ENCODE data around the gene TMEM145.

Gene TMEM145

GRCh38 chr19:42278452-42279154, 34.5 kb upstream of the TMEM145 start:
- no peak for DNase-seq

GRCh38 chr19:42279155-42279901, 33.8 kb upstream of the TMEM145 start:
- DNase-seq, result no peak

DNA sequence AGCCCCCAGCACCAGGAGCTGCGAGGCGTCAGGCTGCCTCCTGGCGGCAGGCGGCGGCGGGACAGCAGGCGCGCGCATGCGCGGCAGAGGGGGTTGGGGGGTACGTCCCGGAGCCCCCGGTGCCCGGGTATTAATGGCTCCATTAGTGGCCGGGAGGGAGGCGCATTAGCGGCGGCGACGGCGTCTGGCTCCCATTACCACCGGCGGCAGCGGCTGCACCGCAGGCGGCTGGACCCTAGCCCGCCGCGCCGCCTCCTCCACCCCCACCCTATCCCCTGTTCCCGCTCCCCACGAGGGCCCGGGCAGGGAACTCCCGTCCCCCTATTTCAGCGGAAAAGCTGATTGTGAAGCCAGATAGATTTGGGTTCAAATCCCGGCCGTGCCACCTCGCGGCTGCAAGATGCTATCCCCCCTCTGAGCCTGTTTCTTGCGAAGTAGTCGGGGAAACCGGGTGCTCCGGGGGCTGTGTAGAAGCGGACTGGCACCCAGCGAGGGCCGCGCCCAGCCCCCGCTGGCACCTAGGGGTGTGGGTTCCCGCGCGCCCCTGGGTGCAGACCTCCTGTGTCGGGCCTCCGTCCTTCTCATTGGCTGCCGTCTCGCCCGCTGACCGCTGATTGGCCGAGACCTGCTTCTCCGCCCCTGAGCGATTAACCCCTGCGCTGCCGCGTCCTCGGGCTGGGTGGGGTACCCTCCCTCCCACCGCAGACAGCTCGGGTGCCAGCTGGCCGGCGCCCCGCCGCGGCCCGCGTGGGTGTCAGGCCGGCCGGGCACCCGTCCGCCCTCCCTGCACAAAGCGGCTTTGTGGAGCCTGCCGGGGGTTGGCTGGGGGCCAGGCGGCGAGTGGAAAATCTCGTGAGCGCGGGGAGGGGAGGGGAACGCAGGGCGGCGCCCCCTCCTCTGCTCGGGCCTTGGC, 33.0 kb upstream of the TMEM145 start:
- DNase-seq, result peak; percentile 92

- no peak for DNase-seq
Measured at GRCh38 chr19:42280815-42281145, 32.3 kb upstream of the TMEM145 start.

GRCh38 chr19:42281146-42281826, 31.8 kb upstream of the TMEM145 start:
- DNase-seq, result peak; percentile 48

GRCh38 chr19:42281827-42282762, 31.0 kb upstream of the TMEM145 start:
- no peak for DNase-seq

DNA sequence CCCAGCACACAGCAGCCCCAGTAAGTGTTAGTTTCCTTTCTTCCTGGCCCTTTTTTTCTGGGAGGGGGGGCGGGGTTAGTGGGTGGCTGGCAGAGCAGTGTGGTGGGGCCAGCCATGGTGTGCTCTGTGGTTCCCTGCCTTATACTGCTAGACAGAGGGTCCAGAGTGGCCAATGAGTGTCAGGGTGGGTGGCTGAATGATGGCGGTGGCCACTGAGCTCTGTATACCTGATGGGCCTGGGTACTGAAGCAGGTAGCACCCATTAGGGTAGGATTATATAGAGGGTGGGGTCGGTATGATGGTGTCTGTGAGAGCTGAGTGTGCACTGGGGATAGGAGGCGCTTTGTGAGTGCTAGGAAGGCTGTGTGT, 30.3 kb upstream of the TMEM145 start:
- no peak for DNase-seq

- DNase-seq, result peak; percentile 97
Measured at GRCh38 chr19:42283188-42284065, 29.7 kb upstream of the TMEM145 start.

DNA sequence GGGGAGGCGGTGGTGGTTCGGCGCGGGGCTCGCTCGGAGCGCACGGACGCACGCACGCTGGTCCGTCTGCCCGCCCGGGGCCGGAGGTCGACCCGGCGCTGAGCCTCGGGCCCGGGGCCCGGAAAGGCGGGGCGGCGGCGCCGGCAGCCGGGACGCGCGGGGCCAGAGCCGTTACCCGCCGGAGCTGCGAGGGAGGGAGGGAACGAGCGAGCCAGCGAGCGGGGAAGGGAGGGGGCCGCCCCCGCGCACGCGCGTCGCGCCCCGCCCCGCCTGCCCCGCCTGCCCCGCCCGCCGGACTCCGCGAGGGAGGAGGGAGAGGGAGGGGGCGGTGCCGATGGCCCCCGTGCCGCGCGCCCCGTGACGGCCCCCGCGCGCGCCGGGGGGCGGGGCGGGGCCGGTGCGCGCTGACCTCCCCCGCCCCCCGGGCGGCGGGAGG, 29.0 kb upstream of the TMEM145 start:
- peak; percentile 91 for DNase-seq

GRCh38 chr19:42284591-42285341, 28.3 kb upstream of the TMEM145 start:
- peak; percentile 24 for DNase-seq

- no peak for DNase-seq
Measured at GRCh38 chr19:42285541-42285941, 27.6 kb upstream of the TMEM145 start.

DNA sequence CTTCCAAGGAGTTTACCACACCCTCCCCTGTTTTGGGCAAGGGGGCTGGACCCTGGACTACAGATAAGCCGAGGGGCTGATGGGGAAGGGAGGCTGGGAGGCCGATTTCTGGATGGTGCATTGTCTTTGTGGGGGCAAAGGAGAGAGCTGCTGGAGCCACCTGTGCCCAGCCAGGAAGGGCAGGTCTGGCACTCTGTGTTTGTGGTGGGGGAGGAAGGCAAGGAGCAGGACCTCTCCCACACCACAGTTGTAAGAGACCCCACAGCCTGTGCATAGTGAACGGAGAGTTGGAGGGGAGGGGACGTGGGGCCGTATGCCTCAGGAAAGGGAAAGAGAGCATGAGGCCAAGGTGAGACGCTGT, 27.1 kb upstream of the TMEM145 start:
- no peak for DNase-seq

GRCh38 chr19:42286349-42287016, 26.6 kb upstream of the TMEM145 start:
- no peak for DNase-seq

GRCh38 chr19:42287017-42287826, 25.9 kb upstream of the TMEM145 start:
- DNase-seq, result no peak

DNA sequence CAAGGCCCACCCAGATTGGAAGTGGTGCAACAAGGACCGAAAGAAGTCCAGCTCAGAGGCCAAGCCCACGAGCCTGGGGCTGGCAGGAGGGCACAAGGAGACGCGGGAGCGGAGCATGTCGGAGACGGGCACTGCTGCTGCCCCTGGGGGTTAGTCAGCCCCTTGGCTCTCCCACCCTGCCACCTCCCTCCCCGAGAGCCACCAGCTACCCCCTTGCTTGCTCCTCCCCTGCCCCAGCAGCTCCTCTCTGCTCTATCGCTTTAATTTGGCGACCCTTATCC, 25.3 kb upstream of the TMEM145 start:
- no peak for DNase-seq

DNA sequence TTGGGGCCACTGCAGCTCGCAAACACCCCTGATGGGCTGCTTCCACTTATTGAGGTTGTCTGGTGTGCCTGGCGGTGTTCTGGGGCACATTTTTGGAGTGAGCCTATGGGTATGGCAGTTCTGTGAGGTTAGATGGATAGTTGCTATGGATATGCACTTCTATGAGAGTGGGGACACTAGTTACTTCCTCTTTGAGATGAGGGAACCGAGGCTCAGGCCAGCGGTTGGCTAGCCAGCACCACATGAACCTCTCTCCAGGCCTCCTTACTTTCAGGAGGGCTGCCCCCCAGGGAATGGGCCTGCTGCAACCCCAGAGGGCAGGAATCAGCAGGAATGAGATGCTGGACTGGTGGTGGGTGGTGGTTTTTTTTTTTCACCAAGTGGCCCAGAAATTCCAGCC, 24.7 kb upstream of the TMEM145 start:
- no peak for DNase-seq

- DNase-seq, result no peak
Measured at GRCh38 chr19:42288881-42289555, 24.1 kb upstream of the TMEM145 start.

DNA sequence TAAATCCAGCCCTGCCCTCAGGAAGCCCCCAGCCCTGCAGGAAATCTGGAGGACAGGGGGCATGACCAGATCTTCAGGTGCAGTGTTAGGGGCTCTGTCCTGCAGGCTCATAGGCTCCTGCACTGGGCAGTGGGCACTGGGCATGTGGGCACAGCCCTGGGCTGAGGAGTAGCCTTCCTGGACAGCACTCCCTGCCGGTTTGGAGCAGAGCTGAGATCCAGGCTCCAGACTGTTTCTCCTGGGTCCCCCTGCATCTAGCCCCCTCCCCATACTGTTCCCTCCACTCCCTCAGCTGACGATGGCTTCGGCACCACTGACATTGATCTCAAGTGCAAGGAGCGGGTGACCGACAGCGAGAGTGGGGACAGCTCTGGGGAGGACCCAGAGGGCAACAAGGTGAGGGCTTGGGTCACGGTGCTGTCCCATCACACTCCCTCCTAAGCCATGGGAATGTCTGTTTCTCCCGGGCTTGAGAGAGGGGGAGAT, 23.5 kb upstream of the TMEM145 start:
- DNase-seq, result no peak

All from CD4-positive, alpha-beta T cell treated with Interleukin-21 for 1 hour (primary cell).